Neuron (in vitro differentiated cells): ENCODE results near the gene ARL13B.
A peak's percentile ranks its signal among the peaks of the same experiment; 100 is the strongest.

Experiments
- H2AFZ ChIP-seq: one replicate; pipeline ENCODE4 v1.6.1; 2013; ENCODE audit warnings: low read depth, mild to moderate bottlenecking, inconsistent platforms, low read length, moderate library complexity
- H3K27me3 ChIP-seq: one replicate; pipeline ENCODE4 v1.6.1; 2013; ENCODE audit warnings: low read length; ENCODE audit not compliant: insufficient read depth
- H3K36me3 ChIP-seq: one replicate; pipeline ENCODE4 v1.6.1; 2013; ENCODE audit warnings: low read length; ENCODE audit not compliant: insufficient read depth
- H3K4me1 ChIP-seq: one replicate; pipeline ENCODE4 v1.6.1; 2013; ENCODE audit warnings: low read length; ENCODE audit not compliant: insufficient read depth
- H3K4me3 ChIP-seq: 2 replicates; pipeline ENCODE4 v1.5.1; 2013; ENCODE audit warnings: mild to moderate bottlenecking, low read length, moderate library complexity
- H3K9me3 ChIP-seq: one replicate; pipeline ENCODE4 v1.6.1; 2013; ENCODE audit warnings: low read length

The ARL13B gene

DNA sequence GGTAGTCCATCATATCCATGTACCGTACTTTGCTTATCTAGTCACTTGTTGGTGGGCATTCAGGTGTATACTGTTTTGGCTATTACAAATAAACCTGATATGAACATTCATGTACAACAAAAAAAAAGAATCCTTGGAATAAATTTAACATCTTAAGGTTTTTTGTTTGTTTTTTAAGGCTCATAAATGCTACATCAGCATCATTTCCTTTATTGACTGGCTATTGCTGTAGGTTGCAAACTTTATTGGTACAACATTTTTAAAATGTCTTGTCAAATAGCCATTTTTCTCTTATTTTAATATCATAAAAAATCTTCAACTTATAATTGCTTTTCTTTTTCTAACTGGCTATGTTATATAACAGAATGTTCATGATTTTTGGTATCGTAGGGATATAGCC, 66.6 kb downstream of the ARL13B start:
- Histone ChIP-seq H3K27me3 (no peaks in the 10 kb centered on the region), H2AFZ (no peak overlapping the region), H3K36me3 (peaks cover 18% of the 10 kb centered on the region), H3K4me1 (no peaks in the 10 kb centered on the region), H3K9me3 (no peaks in the 10 kb centered on the region), H3K4me3 (no peak overlapping the region)

DNA sequence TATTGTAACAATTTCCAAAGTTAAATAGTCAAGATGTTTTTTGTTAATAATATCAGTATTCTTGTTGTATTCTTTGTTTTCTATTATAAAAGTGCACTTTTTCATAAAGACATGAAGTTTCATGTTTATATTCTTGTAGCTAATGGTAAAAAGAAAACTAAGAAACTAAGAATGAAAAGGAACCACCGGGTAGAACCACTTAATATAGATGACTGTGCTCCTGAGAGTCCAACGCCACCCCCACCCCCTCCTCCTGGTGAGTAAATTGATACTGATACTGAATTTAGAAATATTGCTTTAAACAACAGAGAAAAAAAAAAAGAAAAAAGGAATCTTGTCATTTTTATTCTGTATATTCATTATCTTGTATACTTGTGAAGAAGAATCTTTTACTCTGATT, 69.3 kb downstream of the ARL13B start:
- Histone ChIP-seq H3K4me1 (no peaks in the 10 kb centered on the region), H3K9me3 (no peaks in the 10 kb centered on the region), H3K36me3 (peaks cover 19% of the 10 kb centered on the region), H3K4me3 (no peak overlapping the region), H2AFZ (no peak overlapping the region), H3K27me3 (no peaks in the 10 kb centered on the region)

DNA sequence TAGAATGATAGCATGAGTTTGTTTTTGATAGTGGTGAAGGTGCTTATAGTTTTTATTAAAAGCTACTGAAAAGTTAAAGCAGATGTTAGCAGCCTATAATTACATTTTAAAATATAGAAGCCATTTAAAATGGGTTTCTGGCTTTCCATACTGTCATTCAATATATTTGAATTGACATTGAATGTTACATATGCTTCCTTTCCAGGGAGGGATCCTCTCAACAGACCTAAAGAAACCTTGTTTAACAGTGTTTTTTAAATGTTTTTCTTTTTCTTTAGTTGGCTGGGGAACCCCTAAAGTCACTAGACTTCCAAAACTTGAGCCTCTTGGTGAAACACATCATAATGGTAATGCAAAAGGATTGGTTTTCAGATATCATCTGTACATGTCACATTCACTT, 70.6 kb downstream of the ARL13B start:
- Histone ChIP-seq H3K9me3 (no peaks in the 10 kb centered on the region), H2AFZ (no peak overlapping the region), H3K27me3 (no peaks in the 10 kb centered on the region), H3K36me3 (peaks cover 19% of the 10 kb centered on the region), H3K4me3 (no peak overlapping the region), H3K4me1 (no peaks in the 10 kb centered on the region)

DNA sequence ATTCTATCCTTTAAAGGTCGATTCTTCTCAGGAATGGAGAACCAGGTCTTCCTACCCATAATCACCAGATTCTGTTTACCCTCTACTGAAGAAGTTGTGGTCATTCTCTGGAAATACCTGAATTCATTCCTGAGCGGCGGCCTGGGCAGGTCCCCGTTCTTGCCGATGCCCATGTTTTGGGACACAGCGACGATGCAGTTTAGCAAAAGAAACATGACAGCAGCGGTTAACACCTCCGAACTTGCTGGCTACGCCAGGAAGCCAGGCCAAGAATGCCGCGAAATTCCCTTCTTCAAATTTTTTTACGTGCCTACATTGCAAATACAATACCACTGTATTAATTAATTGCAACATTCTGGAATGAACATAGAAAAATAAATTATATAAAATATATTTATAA, 81.3 kb downstream of the ARL13B start:
- H3K27me3 ChIP-seq, result no peaks in the 10 kb centered on the region
- peaks cover 20% of the 10 kb centered on the region for H3K4me1 ChIP-seq
- H2AFZ ChIP-seq, result no peak overlapping the region
- no peaks in the 10 kb centered on the region for H3K9me3 ChIP-seq
- H3K36me3 ChIP-seq, result peaks cover 17% of the 10 kb centered on the region
- no peak overlapping the region for H3K4me3 ChIP-seq

DNA sequence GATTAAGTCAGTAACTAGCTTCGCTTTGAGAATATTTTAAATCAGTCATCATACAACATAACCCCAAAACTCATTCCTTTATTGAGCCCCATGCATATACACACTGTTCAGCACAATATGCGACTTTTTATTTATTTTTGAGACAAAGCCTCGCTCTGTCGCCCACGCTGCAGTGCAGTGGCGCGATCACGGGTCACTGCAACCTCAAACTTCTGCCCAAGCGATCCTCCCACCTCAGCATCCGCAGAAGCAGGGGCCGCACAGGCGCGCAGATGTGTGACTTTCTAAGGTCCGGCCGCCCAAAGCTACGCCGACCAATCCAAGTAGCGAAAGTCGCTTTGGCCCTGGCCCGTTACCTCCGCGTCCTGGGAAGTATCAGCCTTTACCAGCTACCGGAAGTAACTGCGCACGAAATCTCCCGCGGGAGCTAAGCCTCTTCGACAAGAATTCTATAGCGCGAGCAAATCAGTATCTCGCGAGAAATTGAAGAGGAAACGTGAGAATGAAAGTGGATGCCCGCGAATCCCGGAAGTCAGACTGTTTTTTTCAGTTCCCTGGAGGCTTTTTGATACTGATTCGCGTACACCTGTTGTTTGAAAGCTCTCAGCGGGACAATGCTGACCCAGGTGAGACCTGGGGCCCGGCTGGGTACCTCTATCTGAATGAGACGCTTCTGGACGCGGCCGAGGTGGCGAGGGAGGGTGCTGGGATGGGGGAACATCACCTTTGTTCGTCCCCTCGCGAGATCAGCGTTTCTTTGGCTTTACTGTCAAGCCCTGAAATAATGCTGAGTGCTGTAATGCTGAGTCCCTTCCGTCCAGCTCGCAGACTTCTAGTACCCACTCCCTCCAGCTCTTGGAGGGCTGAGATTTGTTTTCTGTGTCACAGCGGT, 82.8 kb downstream of the ARL13B start, which contains the start of the genes DHFR2 and NSUN3:
TSS of gene DHFR2 (minus strand) at position 404 of the 892 bp plus-strand sequence. CDS start 1,405 bp downstream, outside the sequence.
TSS of gene NSUN3 (plus strand) at position 549 of the 892 bp plus-strand sequence. CDS start at position 615, 66 bp downstream.
- peak within 1 kb of the TSS; percentile 76 for H2AFZ ChIP-seq

DNA sequence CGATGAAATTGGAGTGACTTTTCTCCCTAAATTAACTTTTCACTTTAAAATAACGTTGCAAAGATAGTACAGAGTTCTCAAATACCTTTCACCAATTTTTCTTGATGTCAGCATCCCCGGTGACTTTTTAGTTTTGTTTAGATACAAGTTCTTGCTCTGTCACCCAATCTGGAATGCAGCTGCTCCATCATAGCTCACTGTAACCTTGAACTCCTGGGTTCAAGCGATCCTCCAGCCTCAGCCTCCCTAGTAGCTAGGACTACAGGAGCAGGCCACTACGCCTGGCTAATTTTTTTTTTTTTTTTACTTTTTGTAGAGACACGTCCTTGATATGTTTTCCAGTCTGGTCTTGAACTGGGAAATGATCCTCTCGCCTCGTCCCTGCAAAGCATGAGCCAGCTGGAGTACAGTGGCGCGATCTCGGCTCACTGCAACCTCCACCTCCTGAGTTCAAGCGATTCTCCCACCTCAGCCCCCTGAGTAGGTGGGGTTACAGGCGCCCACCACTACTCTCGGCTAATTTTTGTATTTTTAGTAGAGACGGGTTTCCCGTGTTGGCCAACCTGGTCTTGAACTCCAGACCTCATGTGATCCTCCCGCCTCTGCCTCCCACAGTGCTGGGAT, 83.7 kb downstream of the ARL13B start:
- H3K36me3 ChIP-seq, result peaks cover 29% of the 10 kb centered on the region
- peaks cover 2% of the 10 kb centered on the region for H3K9me3 ChIP-seq
- H3K27me3 ChIP-seq, result no peaks in the 10 kb centered on the region
- H3K4me3 ChIP-seq, result peak overlapping the region; percentile 75
- peaks cover 20% of the 10 kb centered on the region for H3K4me1 ChIP-seq
- peak overlapping the region; percentile 76 for H2AFZ ChIP-seq

More for the DNA sequence above, 82.8 kb downstream of the ARL13B start, which contains the start of the genes DHFR2 and NSUN3:
- Histone ChIP-seq H3K27me3 (no peaks in the 10 kb centered on the region), H3K36me3 (peaks cover 28% of the 10 kb centered on the region), H3K9me3 (peaks cover 2% of the 10 kb centered on the region), H3K4me3 (peak within 1 kb of the TSS; percentile 75), H3K4me1 (peaks cover 20% of the 10 kb centered on the region)

DNA sequence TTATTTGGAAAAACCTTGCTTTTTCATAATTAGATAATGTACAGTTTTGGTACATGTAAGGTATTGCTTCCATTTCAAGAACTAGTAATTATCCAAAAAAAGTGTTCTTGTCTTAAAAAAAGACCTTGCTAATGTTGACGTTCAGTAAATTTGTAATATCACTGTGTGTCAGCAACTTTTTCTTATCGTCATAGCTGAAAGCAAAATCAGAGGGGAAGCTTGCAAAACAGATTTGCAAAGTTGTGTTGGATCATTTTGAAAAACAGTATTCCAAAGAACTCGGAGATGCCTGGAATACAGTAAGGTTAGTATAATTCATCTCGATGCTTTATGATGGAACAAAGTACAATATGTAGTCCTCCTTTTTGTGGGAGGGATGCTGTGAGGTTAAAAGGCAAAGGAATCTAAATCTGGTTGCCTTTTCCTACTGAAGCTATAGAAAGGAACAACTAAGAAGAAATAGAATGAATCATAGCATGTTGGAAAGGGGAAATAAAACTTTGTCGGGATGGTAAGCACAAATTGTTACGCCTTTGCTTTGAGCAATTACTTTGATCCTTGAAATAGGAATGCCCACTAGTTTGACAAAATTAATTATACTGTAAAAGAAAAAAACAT, 84.4 kb downstream of the ARL13B start:
- no peaks in the 10 kb centered on the region for H3K27me3 ChIP-seq
- peaks cover 2% of the 10 kb centered on the region for H3K9me3 ChIP-seq
- peaks cover 26% of the 10 kb centered on the region for H3K36me3 ChIP-seq

DNA sequence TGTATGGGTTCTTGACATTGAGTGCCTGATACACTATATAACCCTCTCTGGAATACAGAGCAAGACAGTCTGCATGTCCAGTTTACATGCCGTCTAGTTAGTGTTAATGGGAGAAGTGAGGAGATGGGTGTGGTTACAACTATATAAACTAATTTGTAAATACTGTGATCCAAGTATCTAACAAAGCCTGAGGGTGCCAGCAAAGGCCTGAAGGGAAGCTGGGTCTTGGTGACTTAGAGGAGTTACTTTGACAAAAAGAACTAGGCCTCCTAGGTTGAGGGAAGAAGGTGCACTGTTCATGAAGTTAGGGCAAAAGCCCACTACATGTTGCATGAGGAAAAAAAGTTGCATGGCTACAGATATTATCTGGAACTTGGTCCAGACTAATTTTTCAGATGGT, 85.2 kb downstream of the ARL13B start:
- no peak overlapping the region for H3K4me3 ChIP-seq
- no peaks in the 10 kb centered on the region for H3K27me3 ChIP-seq

More for the DNA sequence above, 84.4 kb downstream of the ARL13B start:
- no peak overlapping the region for H2AFZ ChIP-seq
- H3K4me1 ChIP-seq, result peaks cover 20% of the 10 kb centered on the region
- peak overlapping the region; percentile 75 for H3K4me3 ChIP-seq

DNA sequence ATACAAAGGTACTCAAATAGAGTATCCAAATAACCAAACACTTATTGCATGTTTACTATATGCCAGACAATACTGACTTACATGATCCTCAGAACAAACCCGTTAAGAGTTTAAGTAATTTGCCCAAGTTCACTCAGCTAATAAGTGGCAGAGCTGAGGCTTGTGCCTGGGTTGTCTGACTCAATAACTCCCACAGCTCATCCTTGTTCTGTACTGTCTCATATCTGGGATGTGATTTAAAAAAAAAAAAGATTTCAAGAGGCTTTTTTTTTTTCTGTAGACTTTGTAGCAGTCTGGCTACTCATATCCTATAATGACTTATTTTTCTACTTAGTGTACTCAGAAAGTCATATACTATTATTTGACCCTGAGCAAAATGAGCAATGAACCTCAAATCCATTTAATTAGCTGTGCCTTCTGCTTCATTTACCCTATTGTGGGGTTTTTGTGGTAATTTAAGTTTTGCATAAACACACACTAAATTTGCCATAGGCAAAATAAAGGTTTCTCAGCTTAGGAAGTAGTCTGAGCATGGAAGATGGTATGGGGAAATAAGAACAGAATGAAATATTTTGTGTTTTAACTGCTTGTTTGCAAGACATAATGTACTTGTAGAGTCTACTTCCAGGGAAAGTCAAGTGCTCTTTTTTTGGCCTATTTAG, 86.0 kb downstream of the ARL13B start:
- no peaks in the 10 kb centered on the region for H3K27me3 ChIP-seq
- no peak overlapping the region for H2AFZ ChIP-seq
- H3K9me3 ChIP-seq, result peaks cover 2% of the 10 kb centered on the region
- H3K36me3 ChIP-seq, result peaks cover 18% of the 10 kb centered on the region
- peaks cover 20% of the 10 kb centered on the region for H3K4me1 ChIP-seq
- no peak overlapping the region for H3K4me3 ChIP-seq

More for the DNA sequence above, 85.2 kb downstream of the ARL13B start:
- Histone ChIP-seq H2AFZ (no peak overlapping the region), H3K36me3 (peaks cover 23% of the 10 kb centered on the region), H3K4me1 (peaks cover 20% of the 10 kb centered on the region), H3K9me3 (peaks cover 2% of the 10 kb centered on the region)

DNA sequence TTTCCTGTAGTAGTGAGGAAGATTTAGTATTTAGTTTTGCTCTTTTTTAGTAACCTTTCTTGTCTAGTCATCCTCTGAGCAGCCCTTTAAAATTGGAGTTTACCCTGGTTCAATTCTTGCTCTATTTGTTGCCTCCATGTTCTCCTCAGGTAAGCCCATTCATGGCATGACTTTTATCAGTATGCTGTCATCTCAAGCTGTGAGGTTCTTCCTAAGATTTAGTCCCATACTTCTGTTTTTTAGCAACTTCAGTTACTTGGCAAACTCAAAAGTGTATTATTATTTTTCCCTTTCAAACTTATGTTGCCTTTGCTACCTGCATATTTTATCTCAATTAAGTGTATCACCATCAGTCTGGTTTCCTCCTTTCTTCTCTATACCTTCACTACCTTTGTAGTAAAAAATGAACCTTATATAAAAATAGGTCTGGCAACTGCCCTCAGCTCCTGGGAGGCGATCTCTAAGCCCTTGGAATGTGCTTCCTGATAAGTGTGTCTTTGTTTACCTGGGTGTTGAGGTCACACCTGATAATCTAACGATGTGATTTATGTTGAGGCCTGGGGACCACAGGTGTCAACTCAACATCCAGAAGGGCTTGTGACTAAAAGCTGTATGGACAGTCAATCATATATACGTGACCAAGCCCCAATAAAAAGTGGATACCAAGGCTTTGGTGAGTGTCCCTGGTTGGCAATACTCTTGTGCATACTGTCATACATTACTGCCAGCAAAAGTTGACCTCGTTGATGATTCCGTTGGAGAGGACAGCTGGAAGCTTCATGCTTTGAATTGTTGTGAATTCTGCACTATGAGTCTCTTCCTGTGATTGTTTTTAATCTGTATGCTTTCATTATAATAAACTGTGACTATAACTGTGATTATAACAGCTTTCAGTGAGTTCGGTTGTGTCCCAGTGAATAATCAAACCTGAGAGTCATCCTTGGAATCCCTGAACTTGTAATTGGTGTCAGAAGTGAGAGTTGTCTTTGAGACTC, 86.8 kb downstream of the ARL13B start:
- Histone ChIP-seq H3K9me3 (peaks cover 2% of the 10 kb centered on the region), H3K4me3 (no peak overlapping the region), H3K27me3 (no peaks in the 10 kb centered on the region), H3K36me3 (peaks cover 20% of the 10 kb centered on the region), H3K4me1 (peaks cover 16% of the 10 kb centered on the region), H2AFZ (no peak overlapping the region)

DNA sequence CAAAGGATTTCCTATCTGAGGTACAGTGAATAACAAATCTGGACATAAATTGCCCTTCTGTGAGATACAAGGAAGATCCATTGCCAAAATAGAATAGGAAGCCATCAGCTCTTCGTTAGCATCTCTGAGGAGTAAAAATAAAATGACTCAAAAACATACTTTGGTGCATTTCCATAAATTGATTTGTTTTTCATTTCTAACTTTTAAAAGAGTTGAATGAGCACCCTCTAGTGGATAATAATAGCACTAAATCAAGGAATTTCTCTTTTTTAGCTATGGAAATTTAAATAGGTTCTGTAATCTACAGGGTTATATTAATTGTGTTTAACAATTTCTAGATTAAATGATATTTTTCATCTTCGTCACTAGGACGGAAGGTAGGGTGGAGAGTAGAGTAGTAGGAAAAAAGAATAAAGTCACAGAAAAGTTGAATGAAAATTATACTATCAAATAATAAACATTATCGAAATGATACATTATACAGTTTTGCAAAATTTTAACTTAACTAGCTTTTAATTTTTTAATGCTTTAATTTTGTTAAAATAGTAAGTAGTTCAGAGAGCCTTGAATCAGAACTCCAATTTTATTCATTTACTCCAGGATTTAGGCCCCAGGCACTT, 89.3 kb downstream of the ARL13B start:
- Histone ChIP-seq H3K4me3 (no peak overlapping the region), H3K9me3 (peaks cover 4% of the 10 kb centered on the region), H2AFZ (no peak overlapping the region), H3K27me3 (no peaks in the 10 kb centered on the region), H3K4me1 (peaks cover 7% of the 10 kb centered on the region), H3K36me3 (peaks cover 23% of the 10 kb centered on the region)
